Spleen (tissue), 7 donors: Measurements from ENCODE around the gene MAGI2.

Experiments
- CTCF ChIP-seq, 11 experiments: fragments of 200-600 bp in 7 of 11; fragments of 450-650 bp in 4 of 11; sonication (generic) in 4 of 11; IDR thresholded peaks in 8 of 11; conservative IDR thresholded peaks in 3 of 11; 1 replicate in 7 of 11; 2 replicates in 4 of 11; pipeline versions ENCODE4 v1.4.0 to v1.8.0; 2016 to 2021; ENCODE audit warnings: antibody characterized with exemption in 11 of 11, inconsistent platforms in 4 of 11, mild to moderate bottlenecking in 1 of 11
- POLR2A ChIP-seq, 3 donors: fragments of 450-650 bp; IDR thresholded peaks; one replicate each; pipeline ENCODE4 v1.5.1; 2017; ENCODE audit warnings: antibody characterized with exemption in 3 of 3, mild to moderate bottlenecking in 1 of 3
- donor health status: DM: no; HTN: no; CAD: no; lungs with moderate emphysema.
- donor health status: DM: no; HTN: no; CAD: no.
- donor health status: DM: no; HTN: no; CAD: no.

DNA sequence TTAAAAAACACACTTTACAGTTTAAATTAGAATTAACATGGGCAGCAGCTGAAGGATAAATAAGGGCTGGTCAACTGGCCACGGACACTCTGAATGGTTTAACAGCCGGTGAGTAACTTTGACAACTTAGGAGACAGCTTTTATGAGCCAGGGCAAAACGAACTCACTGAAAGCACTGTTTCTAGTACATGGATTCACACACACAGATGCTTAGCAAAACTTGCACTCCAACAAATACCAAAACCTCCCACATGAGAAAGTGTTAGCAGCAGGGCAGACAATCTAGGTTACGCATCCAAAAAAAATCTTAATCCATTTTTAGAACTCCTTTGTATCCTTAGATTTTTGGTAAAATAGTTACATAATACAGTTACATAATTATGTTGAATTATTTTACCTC is 1168.5 kb downstream of the MAGI2 start:
- no peak for TF ChIP-seq CTCF (IDR thresholded peaks at IDR 0.05 in 8 of 11, conservative IDR thresholded peaks at IDR 0.05 in 3 of 11)
- no peak for TF ChIP-seq POLR2A (IDR thresholded peaks at IDR 0.05)
